ENCODE results near the gene PARP3.

PARP3 gene

GRCh38 chr3:51967384-51968169 is 25.4 kb downstream of the PARP3 start, which contains the start of gene PCBP4:
PCBP4 (minus strand) TSS chr3:51967454; CDS start chr3:51961240, 6,214 bp downstream.
- DNase-seq = no peak

DNA sequence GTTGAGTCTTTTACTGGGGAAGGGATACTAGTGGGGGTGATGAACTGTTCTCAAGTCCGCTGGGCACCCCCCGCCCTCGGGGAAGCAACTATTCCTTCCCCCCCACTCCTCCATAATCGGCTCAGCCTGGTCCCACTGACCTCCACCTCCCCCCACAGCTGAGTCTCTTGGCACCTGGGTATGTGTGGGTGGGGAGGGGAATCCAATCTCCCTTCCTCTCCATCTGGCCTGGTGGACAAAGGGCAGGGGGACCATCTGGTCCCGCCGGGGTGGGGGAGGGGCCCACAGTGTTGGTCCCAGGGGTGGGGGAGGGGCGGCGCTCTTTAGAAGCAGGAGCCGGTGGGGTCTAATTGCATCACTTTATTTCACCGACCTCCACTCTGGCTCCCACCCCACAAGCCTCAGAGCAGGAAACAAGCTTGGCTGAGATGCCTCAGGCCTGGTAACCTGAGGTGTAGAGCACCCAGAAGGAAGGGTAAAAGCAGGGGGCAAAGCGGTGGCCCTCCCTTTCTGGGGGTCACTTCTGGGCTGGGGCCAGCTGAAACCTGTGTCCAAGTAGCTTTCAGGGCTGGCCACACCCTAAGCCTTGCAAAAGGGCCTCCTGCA is 26.1 kb downstream of the PARP3 start:
- no peak for DNase-seq

- no peak for DNase-seq
Observed at GRCh38 chr3:51968883-51969678, 26.9 kb downstream of the PARP3 start.

- no peak for DNase-seq
Observed at GRCh38 chr3:51969841-51970240, 27.7 kb downstream of the PARP3 start.

DNA sequence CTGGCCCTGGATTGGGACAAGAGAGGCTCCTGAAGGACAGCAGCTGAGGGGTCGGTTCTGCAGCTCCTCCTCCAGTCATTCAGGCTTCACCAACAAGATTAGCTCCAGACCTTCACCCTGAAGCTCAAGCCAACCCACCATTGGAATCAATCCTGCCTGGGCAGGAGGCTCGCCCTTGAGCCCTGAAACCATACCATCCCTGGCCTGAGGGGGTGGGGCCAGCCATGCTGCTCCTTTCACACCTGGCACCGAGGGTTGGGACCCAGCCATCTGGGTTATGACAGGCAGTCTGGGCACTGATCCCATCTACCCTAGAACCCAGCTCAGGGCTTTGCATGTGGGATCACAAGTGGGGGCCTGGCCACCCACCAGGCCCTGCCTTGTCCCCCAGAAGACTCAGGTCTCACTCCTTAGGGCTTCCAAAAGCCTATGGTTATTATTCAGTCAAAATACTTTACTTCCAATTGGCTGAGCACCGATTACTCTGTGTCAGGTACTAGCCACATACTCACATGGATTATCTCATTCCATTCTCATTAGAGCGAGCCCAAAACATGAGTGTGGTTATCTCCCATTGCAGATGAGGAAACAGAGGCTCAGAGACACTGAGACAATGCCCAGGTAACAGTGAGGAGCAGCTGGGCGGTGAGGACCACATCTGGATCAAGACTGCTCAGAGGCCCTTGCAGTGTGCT is 28.6 kb downstream of the PARP3 start:
- DNase-seq = no peak

GRCh38 chr3:51971350-51971749 is 29.2 kb downstream of the PARP3 start:
- no peak for DNase-seq

DNA sequence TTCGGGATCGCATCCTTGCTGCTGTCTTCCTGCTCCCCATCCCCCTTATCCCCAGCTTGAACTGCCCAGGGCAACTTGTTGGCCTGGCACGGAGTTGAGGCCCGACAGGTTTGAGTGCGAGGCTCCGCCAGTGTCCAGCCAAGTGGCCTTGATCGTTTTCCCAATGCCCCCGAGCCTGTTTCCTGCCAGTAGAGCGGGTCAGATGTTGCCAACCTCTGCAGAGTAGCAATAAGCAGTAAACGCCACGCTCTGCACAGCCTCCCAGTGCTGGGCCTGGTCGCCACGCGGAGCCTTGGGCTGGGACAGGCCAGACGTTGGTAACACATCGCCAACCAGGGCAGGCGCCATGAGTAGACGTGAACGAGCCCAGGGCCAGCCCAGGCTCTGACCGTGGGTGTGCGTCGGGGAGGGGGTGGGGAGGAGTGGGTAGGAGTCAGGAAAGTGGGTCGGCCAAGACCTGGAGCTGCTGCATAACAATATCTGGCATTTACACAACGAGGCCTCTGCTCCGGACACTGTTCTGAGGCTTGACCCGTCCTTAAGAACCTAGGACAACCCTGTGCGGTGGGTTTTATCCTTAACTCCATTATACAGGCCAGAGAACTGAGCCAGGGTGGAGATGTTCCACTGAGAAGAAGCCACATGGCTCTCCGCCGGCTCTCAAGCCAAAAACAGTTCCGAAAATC is 32.3 kb downstream of the PARP3 start:
- DNase-seq = no peak

DNA sequence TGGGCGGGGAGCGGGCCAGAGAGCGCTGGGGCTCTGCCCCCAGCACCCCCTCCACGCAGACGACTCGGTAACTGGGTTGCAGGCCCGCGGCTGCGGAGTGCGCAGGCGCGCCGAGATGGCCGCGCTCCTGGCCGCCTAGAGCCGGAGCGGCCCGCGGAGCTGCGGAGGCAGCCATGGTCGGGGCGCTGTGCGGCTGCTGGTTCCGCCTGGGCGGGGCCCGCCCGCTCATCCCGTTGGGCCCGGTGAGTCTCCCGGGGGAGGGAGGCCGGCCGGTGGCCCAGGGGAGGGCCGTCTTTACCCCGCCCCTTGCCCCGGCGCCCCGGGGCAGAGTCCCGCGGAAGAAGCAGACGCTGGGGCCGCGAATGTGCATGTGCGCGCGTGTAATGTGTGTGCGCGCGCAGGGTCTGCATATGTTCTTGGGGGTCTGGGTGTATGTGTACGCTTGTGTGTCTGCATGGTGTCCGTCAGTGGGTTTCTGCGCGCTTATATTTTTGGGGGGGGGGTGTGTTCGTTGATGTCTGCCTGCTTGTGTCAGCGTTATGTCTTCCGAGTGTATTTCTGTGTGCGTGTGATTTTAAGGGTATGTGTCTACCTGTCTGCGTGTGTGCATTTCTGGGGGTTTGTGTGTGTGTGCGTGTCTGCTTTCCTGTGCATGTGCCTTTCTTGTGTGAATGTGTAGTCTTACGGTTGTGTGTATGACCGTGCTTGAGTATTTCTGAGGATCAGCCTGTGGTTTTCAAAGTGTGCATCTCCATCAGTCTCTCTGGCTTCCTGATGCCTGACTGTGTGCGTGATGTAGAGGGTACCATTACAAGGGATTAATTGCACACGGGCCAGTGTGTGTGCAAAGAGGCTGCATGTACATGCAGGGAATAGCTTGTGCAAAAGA is 33.0 kb downstream of the PARP3 start, which contains the start of gene ABHD14A:
Gene ABHD14A, plus strand, starts transcription at position 102 of the 889 bp plus-strand sequence. Its CDS starts 72 bp downstream, at position 174.
- peak; percentile 49 to 65 for DNase-seq

DNA sequence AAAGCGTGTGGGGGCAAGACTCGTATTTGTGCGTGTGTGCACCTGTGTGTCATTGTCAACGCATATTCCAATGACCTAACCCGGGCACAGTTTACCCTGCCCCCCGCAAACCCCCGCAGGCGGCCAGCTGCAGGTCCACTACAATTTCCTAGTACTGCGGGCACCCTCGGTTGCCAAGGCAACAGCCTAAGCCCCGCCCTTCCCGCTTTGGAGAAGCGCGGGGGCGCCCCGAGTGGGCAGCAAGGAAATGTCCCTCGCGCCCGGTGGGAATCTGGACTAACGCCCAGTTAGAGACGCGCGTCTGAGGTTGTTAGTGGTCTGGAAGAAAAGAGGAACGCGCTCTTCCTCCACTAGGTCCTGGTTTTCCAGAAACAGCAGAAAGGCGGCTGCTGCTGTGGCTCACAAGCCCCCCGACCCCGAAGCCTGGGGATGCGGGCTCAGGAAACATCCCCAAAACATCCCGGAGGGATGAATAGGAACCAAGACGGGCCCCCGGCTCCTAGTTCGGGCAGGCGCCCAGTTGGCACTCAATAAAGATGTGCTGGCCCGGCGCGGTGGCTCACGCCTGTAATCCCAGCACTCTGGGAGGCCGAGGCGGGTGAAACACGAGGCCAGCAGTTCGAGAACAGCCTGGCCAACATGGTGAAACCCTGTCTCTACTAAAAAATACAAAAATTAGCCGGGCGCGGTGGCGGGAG is 33.8 kb downstream of the PARP3 start:
- peak; percentile 73 for DNase-seq

- no peak for DNase-seq
Observed at GRCh38 chr3:51977446-51978142, 35.4 kb downstream of the PARP3 start.

- DNase-seq = no peak
Observed at GRCh38 chr3:51978143-51978502, 36.0 kb downstream of the PARP3 start.

DNA sequence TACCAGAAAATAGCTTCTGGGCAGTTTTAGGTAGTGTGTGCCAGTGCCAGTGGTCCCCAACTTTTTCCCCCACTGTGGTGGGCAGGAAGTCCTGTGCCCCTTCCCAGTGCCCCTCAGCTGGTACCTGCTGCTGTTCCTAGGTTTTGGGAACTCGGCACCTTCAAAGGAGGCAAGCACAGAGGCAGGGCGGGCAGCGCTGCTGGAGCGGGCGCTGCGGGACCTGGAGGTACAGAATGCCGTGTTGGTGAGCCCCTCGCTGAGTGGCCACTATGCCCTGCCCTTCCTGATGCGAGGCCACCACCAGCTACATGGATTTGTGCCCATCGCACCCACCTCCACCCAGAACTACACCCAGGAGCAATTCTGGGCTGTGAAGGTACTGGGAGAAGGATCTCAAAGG is 38.1 kb downstream of the PARP3 start:
- no peak for DNase-seq

DNA sequence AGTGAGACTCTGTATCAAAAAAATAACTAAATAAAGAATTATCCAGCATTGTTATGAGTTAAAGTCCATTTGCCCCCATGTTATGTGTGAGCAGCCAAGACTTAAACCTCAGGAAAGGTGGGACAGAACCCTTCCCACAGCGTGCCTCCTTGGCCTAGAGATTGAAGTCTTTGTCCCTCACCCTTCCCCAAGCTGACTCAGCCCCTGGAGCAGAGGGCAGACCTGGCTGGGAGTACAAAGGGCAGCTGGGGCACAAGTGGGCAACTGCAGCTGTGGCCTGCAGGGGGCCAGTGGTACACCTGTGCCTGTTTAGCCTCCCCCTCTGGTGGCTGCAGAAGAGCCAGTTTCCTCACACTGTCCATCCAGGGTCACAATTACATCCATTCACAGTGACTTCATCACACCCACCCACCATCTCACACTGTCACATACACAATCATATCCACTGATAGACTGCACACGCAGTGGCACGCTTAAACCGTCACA is 40.2 kb downstream of the PARP3 start:
- no peak for DNase-seq

GRCh38 chr3:51982838-51983577 is 40.8 kb downstream of the PARP3 start, which contains the start of gene ACY1:
ACY1 (plus strand) TSS chr3:51983535; CDS start chr3:51984065, 530 bp downstream.
- peak; percentile 84 to 87 for DNase-seq

DNA sequence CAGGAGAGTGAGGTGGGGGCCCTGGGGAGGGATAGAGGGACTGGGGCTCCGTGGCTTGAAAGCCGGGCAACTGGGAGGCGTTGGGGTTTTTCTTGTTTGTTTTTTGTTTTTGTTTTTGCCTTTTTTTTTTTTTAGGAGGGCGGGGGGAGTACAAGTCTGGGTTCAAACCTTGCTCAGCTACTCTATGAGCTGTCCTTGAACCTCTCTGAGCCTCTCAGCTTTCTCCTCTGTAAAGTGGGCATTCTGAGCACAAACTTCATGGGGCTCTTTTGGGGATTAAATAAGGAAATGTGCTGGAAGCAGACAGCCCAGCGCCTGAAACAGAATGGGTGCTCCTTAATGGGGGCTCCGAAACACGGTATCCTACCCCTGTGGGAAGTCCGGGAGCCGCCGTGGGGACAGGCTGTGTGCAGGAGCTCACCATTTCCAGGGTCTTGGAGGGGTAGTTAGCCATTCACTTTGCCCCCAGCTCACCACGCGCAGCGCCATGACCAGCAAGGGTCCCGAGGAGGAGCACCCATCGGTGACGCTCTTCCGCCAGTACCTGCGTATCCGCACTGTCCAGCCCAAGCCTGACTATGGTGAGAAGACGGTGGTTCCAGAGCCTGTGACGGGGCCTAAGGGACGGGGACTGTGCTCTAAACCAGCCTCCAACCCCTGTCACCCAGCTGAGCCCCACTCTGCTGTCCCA is 41.6 kb downstream of the PARP3 start:
- DNase-seq = no peak

GRCh38 chr3:51984269-51984647 is 42.1 kb downstream of the PARP3 start:
- DNase-seq = no peak

DNA sequence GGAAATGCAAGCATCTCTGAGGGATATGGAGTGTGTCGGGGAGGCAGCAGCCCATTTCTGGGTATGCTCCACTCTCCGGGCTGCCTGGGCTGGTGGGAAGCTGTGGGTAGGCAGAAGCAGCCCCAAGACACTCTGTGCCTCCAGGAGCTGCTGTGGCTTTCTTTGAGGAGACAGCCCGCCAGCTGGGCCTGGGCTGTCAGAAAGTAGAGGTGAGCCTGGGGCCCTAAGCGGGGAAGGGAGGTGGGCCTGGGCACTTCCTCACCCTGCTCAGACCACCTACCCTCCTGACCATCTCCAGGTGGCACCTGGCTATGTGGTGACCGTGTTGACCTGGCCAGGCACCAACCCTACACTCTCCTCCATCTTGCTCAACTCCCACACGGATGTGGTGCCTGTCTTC is 42.9 kb downstream of the PARP3 start:
- DNase-seq = no peak
